ENCODE results near the gene ZSWIM1. TPM values are rescaled to one million over a fixed set of nuclear protein-coding genes. Genes with fewer than 3 reads are reported as not detected.
"Not testable (repeated sequence)": the region's sequence is repeated elsewhere in the genome, so short reads cannot be mapped to it uniquely, and the experiment has no call there.

ZSWIM1 gene
- total RNA-seq, 1 donor from 2014 or later, result 12.0 TPM

GRCh38 chr20:45897289-45897688 lies 16.3 kb downstream of the ZSWIM1 start:
- no peak for DNase-seq (ENCODE audit: low spot score in 2 of 2, unreplicated experiment in 2 of 2)
- no peak overlapping the region for H3K27ac Mint-ChIP-seq
- no peaks in the 10 kb centered on the region for H3K27me3 Mint-ChIP-seq (ENCODE audit: low read depth)
- H3K4me1 Mint-ChIP-seq, result peaks cover 4% of the 10 kb centered on the region
- TF ChIP-seq CTCF (IDR thresholded peaks at IDR 0.05; ENCODE audit: unreplicated experiment), result no peak
- H3K9me3 Mint-ChIP-seq, result no peaks in the 10 kb centered on the region
- no peak overlapping the region for H3K4me3 Mint-ChIP-seq
- peaks cover 10% of the 10 kb centered on the region for H3K36me3 Mint-ChIP-seq

DNA sequence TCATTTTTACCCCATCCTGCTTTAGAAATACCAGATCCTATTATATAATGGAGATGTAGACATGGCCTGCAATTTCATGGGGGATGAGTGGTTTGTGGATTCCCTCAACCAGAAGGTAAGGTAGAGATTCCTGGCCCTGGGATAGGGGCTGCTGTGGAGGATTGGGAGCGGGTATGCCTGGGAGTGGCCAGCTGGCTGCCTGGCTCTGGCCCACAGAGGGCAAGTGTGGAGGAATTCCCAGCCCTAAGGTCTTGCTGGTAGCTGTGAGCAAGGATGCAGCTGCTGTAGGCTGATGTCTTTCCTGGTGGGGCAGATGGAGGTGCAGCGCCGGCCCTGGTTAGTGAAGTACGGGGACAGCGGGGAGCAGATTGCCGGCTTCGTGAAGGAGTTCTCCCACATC lies 16.7 kb downstream of the ZSWIM1 start:
- Mint-ChIP-seq H3K4me3 (no peak overlapping the region), H3K27ac (no peak overlapping the region), H3K4me1 (no peaks in the 10 kb centered on the region), H3K36me3 (peaks cover 10% of the 10 kb centered on the region), H3K9me3 (no peaks in the 10 kb centered on the region), H3K27me3 (ENCODE audit: low read depth) (no peaks in the 10 kb centered on the region)
- no peak for TF ChIP-seq CTCF (IDR thresholded peaks at IDR 0.05; ENCODE audit: unreplicated experiment)
- DNase-seq (ENCODE audit: low spot score in 2 of 2, unreplicated experiment in 2 of 2), result no peak

GRCh38 chr20:45898285-45898684 lies 17.3 kb downstream of the ZSWIM1 start:
- H3K27ac Mint-ChIP-seq, result no peak overlapping the region
- no peaks in the 10 kb centered on the region for H3K9me3 Mint-ChIP-seq
- H3K4me1 Mint-ChIP-seq, result no peaks in the 10 kb centered on the region
- no peak for TF ChIP-seq CTCF (IDR thresholded peaks at IDR 0.05; ENCODE audit: unreplicated experiment)
- no peaks in the 10 kb centered on the region for H3K27me3 Mint-ChIP-seq (ENCODE audit: low read depth)
- H3K4me3 Mint-ChIP-seq, result no peak overlapping the region
- no peak for DNase-seq (ENCODE audit: low spot score in 2 of 2, unreplicated experiment in 2 of 2)
- peaks cover 10% of the 10 kb centered on the region for H3K36me3 Mint-ChIP-seq

DNA sequence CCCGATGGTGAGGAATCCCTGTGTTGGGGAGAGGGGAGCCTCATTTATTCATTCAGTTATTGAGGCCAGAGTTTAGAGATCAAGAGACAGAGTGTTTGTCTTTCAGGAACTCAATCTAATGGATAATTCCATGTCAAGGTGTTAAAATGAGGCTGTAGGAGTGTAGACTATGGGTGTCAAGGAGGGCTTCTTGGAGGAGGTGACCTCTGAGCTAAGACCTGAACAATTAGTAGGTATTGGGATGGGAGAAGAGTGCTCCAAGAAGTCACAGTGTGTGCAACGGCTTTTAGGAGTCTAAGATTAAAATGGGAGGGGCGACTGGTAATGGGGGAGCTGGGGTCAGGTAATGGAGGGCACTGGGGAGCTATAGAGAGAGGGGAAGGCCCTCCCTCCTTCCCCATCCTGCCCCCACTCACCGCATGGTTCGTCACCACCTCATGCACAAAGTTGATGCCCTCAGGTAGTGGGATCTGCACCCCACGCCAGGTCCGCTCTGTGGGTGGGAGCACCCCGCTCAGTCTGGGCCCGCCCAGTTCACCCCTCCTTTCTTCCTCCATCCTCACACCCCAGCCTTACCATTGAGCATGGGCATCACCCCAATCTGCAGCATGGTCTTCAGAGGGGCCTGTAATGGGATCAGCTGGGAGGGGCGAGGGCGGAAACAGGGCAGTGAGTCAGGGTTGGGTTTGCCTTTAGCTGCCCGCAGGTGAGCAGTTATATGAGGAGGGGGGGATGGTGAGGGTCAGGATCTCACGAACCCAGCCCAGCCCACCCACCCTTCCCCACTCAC lies 18.2 kb downstream of the ZSWIM1 start:
- Mint-ChIP-seq H3K4me1 (no peaks in the 10 kb centered on the region), H3K27ac (no peak overlapping the region), H3K27me3 (ENCODE audit: low read depth) (no peaks in the 10 kb centered on the region), H3K36me3 (peaks cover 12% of the 10 kb centered on the region), H3K9me3 (no peaks in the 10 kb centered on the region), H3K4me3 (no peak overlapping the region)
- TF ChIP-seq CTCF (IDR thresholded peaks at IDR 0.05; ENCODE audit: unreplicated experiment), result no peak
- DNase-seq (ENCODE audit: low spot score in 2 of 2, unreplicated experiment in 2 of 2), result no peak

GRCh38 chr20:45901332-45901731 lies 20.3 kb downstream of the ZSWIM1 start:
- not testable (repeated sequence) for H3K27me3 Mint-ChIP-seq (ENCODE audit: low read depth); H3K4me3 Mint-ChIP-seq; H3K9me3 Mint-ChIP-seq; H3K27ac Mint-ChIP-seq; DNase-seq (ENCODE audit: low spot score in 2 of 2, unreplicated experiment in 2 of 2); H3K4me1 Mint-ChIP-seq
- H3K36me3 Mint-ChIP-seq, result peaks cover 19% of the 10 kb centered on the region

- DNase-seq (ENCODE audit: low spot score in 2 of 2, unreplicated experiment in 2 of 2), result no peak
- TF ChIP-seq CTCF (IDR thresholded peaks at IDR 0.05; ENCODE audit: unreplicated experiment), result no peak
- Mint-ChIP-seq H3K27me3 (ENCODE audit: low read depth) (no peaks in the 10 kb centered on the region), H3K4me1 (no peaks in the 10 kb centered on the region), H3K27ac (no peak overlapping the region), H3K9me3 (no peaks in the 10 kb centered on the region), H3K4me3 (no peak overlapping the region), H3K36me3 (peaks cover 21% of the 10 kb centered on the region)
These were observed 21.2 kb downstream of the ZSWIM1 start for GRCh38 chr20:45902199-45902701.

Measured in mesothelial cell of epicardium (in vitro differentiated cells).